GM10266 (cell line): Measurements from ENCODE around the gene NLRC5.
"Not testable (repeated sequence)": the region's sequence is repeated elsewhere in the genome, so short reads cannot be mapped to it uniquely, and the experiment has no call there.

Experiments used
- DNase-seq: peaks from one replicate; pipeline ENCODE4 v3.0.0; 2012; ENCODE audit errors: extremely low spot score
- CTCF ChIP-seq: IDR thresholded peaks from 2 replicates; pipeline ENCODE4 v1.5.1; 2012; ENCODE audit warnings: mild to moderate bottlenecking, low read depth; ENCODE audit not compliant: control insufficient read depth, insufficient read depth; ENCODE audit errors: missing control alignments

Gene NLRC5

GRCh38 chr16:56989988-56990387 lies 631 bp downstream of the NLRC5 start:
- DNase-seq = no peak
- TF ChIP-seq CTCF = no peak

GRCh38 chr16:56990407-56991286 lies 1.3 kb downstream of the NLRC5 start:
- no peak for DNase-seq
- TF ChIP-seq CTCF = no peak

GRCh38 chr16:56992431-56992830 lies 3.1 kb downstream of the NLRC5 start:
- not testable (repeated sequence) for DNase-seq

- no peak for TF ChIP-seq CTCF
- no peak for DNase-seq
Observed at GRCh38 chr16:56993204-56993603, 3.8 kb downstream of the NLRC5 start.

- DNase-seq = no peak
- TF ChIP-seq CTCF = no peak
Observed at GRCh38 chr16:56994311-56994710, 5.0 kb downstream of the NLRC5 start.

- DNase-seq = no peak
- no peak for TF ChIP-seq CTCF
Observed at GRCh38 chr16:56995136-56995805, 5.9 kb downstream of the NLRC5 start.

GRCh38 chr16:56997264-56997663 lies 7.9 kb downstream of the NLRC5 start:
- no peak for DNase-seq
- no peak for TF ChIP-seq CTCF
